ENCODE measurements around the gene ARHGDIG.

Gene ARHGDIG

DNA sequence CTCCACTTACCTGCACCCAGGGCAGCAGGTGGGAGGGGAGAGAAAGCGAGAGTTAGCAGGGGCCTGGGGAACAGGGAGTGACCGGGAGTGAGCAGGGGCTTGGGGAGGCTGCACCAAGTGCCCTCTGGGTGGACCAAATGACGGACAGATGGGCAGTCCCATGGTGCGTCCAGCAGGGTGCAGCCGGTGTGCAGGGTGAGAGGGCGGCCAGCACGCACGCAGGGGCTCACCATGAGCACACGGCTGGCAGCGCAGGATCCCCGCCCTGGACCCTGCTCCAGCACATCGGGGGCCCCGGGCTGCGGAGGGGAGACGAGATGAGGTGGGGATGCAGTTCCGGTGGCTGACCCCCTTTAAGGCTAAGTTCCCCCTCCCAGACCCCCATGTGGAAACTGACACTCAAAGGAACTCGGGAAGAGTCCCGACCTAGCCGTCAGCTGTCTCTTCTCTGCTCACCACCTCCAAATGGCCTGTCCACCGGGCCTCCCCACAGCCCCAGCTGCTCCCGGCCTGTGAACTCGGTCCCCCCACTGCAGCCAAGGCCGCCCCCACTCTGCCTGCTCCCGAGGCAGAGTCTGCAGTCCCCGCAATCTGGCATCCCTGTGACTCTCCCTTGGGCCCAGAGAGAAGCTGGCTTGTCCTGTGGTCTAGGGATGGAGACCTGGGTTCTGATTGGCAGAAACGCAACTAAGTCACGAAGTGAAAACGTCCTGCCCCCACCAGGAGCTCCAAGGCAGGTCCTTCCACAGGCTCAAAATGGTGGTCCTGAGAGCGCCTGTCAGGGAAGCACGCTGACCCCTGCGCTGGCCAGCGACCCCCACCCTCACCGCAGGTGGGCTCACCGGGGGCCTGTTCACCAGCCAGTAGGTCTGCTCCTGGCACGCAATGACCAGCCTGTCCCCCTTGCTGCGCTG lies 7.5 kb upstream of the ARHGDIG start:
- H3K9me3 ChIP-seq (ENCODE audit: insufficient read depth, low read length, severe bottlenecking) = no peaks in the 10 kb centered on the region
- no peaks in the 10 kb centered on the region for H3K36me3 ChIP-seq (ENCODE audit: insufficient read depth, low read length)
- H4K20me1 ChIP-seq (ENCODE audit: insufficient read depth, low read length) = peaks cover 4% of the 10 kb centered on the region; the same call in 1 of the 2 replicates
- no peaks in the 10 kb centered on the region for H3K4me1 ChIP-seq (ENCODE audit: insufficient read depth, low read length)
- no peaks in the 10 kb centered on the region for H3K27me3 ChIP-seq (ENCODE audit: insufficient read depth, low read length, poor library complexity)
- TF ChIP-seq, protein P1, sequence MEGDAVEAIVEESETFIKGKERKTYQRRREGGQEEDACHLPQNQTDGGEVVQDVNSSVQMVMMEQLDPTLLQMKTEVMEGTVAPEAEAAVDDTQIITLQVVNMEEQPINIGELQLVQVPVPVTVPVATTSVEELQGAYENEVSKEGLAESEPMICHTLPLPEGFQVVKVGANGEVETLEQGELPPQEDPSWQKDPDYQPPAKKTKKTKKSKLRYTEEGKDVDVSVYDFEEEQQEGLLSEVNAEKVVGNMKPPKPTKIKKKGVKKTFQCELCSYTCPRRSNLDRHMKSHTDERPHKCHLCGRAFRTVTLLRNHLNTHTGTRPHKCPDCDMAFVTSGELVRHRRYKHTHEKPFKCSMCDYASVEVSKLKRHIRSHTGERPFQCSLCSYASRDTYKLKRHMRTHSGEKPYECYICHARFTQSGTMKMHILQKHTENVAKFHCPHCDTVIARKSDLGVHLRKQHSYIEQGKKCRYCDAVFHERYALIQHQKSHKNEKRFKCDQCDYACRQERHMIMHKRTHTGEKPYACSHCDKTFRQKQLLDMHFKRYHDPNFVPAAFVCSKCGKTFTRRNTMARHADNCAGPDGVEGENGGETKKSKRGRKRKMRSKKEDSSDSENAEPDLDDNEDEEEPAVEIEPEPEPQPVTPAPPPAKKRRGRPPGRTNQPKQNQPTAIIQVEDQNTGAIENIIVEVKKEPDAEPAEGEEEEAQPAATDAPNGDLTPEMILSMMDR (IDR thresholded peaks at IDR 0.05; ENCODE audit: borderline replicate concordance, extremely low read depth, low read length, poor library complexity, severe bottlenecking) = no peak
- no peak for TF ChIP-seq EZH2 (IDR thresholded peaks at IDR 0.05; ENCODE audit: borderline replicate concordance, low read depth, low read length, severe bottlenecking)
- no peaks in the 10 kb centered on the region for H3K79me2 ChIP-seq (ENCODE audit: insufficient read depth, low read length)
- H3K4me3 ChIP-seq (ENCODE audit: low read depth in 1 of 2, low read length in 2 of 2) = no peak overlapping the region
- no peak overlapping the region for H3K9ac ChIP-seq (ENCODE audit: low read depth, low read length)
- ATAC-seq (ENCODE audit: insufficient read depth, low read depth) = no peak
- DNase-seq = no peak
- no peak overlapping the region for H3K27ac ChIP-seq (ENCODE audit: low read length)
- H2AFZ ChIP-seq (ENCODE audit: low read depth, low read length) = no peak overlapping the region
- no peak overlapping the region for H3K4me2 ChIP-seq (ENCODE audit: insufficient read depth, low read length)

DNA sequence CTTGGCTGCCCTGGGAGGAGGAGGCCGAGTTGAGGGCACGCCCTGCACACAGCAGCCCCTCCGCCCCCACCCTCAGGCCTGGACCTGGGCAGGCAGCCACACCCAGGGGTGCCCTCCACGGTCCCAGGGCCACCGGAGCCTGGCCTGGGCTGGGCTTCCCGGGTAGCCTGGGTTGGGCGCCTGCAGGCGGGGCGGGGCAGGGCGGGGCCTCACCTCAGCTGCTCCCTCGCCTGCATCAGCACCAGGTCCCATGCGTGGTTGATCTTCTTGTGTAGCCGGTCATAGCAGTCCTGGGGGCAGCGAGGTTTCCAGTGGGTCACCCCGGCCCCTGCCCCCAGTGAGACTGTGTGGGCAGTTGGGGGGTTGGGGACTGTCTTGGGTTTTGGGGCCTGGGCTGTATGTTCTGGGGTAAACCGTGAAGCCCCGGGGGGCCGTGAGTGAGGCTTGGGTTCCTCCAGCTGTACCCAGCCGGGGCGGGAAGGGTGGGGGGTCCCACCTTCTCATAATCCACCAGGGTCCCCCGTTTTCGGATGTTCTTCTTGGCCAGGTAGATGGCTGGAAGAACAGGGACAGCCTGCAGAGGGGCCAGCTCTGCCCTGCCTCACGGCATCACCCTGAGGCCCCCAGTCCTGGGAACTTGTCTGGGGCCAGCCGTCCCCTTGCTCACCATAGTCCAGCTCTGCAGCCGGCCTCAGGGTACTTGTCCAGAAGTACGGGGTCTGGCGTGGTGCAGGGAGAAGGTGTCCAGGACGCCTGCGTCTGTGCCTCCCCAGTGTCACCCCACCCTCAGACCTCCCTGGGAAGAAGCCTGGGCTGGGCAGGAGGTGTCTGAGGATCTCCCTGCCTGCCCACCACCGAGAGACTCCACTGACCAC lies 6.6 kb upstream of the ARHGDIG start:
- H3K4me1 ChIP-seq (ENCODE audit: insufficient read depth, low read length) = no peaks in the 10 kb centered on the region; the same call in 1 of the 2 replicates
- no peak for TF ChIP-seq EZH2 (IDR thresholded peaks at IDR 0.05; ENCODE audit: borderline replicate concordance, low read depth, low read length, severe bottlenecking)
- TF ChIP-seq, protein P1 (IDR thresholded peaks at IDR 0.05; ENCODE audit: borderline replicate concordance, extremely low read depth, low read length, poor library complexity, severe bottlenecking) = no peak
- H3K9ac ChIP-seq (ENCODE audit: low read depth, low read length) = no peak overlapping the region
- H3K27ac ChIP-seq (ENCODE audit: low read length) = no peak overlapping the region
- no peak for DNase-seq
- no peaks in the 10 kb centered on the region for H3K36me3 ChIP-seq (ENCODE audit: insufficient read depth, low read length)
- no peaks in the 10 kb centered on the region for H3K27me3 ChIP-seq (ENCODE audit: insufficient read depth, low read length, poor library complexity)
- ATAC-seq (ENCODE audit: insufficient read depth, low read depth) = no peak
- no peaks in the 10 kb centered on the region for H3K79me2 ChIP-seq (ENCODE audit: insufficient read depth, low read length)
- no peaks in the 10 kb centered on the region for H3K9me3 ChIP-seq (ENCODE audit: insufficient read depth, low read length, severe bottlenecking)
- H4K20me1 ChIP-seq (ENCODE audit: insufficient read depth, low read length) = peaks cover 4% of the 10 kb centered on the region; the same call in 1 of the 2 replicates
- no peak overlapping the region for H3K4me2 ChIP-seq (ENCODE audit: insufficient read depth, low read length)
- no peak overlapping the region for H3K4me3 ChIP-seq (ENCODE audit: low read depth in 1 of 2, low read length in 2 of 2)
- H2AFZ ChIP-seq (ENCODE audit: low read depth, low read length) = no peak overlapping the region

DNA sequence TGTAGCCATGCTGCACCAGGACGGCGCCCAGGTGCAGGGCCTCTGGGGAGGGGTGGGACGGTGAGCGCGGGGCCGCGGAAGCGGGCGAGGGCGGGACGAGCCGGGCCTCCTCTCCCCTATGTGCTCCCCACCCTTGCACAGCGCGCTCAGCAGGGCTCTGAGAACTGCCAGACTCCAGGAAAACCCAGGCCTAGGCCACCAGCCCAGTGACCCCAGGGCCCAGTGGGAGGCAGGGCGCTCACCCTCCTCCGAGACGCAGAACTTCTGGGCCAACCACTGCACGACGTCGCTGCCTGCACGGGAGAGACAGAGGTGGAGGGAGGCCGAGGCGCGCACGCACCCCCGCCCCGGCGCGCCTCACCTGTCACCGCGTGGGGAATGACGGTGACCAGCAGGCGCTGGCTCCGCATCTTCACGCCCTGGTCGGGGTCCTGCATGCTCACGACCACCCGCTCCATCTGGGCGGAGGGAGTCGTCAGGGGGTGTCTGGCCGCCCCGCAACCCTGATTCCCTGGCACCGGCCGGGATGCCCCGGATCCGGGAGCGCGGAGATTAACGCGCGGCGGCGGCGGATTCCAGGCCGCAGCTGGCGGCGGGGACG lies 5.2 kb upstream of the ARHGDIG start:
- no peak for ATAC-seq (ENCODE audit: insufficient read depth, low read depth)

More for the DNA sequence above, 5.2 kb upstream of the ARHGDIG start:
- no peak overlapping the region for H3K4me3 ChIP-seq (ENCODE audit: low read depth in 1 of 2, low read length in 2 of 2)
- no peak overlapping the region for H3K27ac ChIP-seq (ENCODE audit: low read length)
- no peak for DNase-seq
- H2AFZ ChIP-seq (ENCODE audit: low read depth, low read length) = no peak overlapping the region
- no peaks in the 10 kb centered on the region for H3K79me2 ChIP-seq (ENCODE audit: insufficient read depth, low read length)
- no peaks in the 10 kb centered on the region for H3K9me3 ChIP-seq (ENCODE audit: insufficient read depth, low read length, severe bottlenecking)
- TF ChIP-seq, protein P1 (IDR thresholded peaks at IDR 0.05; ENCODE audit: borderline replicate concordance, extremely low read depth, low read length, poor library complexity, severe bottlenecking) = no peak
- no peak for TF ChIP-seq EZH2 (IDR thresholded peaks at IDR 0.05; ENCODE audit: borderline replicate concordance, low read depth, low read length, severe bottlenecking)
- H3K9ac ChIP-seq (ENCODE audit: low read depth, low read length) = no peak overlapping the region
- H4K20me1 ChIP-seq (ENCODE audit: insufficient read depth, low read length) = peaks cover 4% of the 10 kb centered on the region; the same call in 1 of the 2 replicates
- no peaks in the 10 kb centered on the region for H3K36me3 ChIP-seq (ENCODE audit: insufficient read depth, low read length)
- no peaks in the 10 kb centered on the region for H3K27me3 ChIP-seq (ENCODE audit: insufficient read depth, low read length, poor library complexity)
- H3K4me2 ChIP-seq (ENCODE audit: insufficient read depth, low read length) = no peak overlapping the region
- H3K4me1 ChIP-seq (ENCODE audit: insufficient read depth, low read length) = peaks cover 3% of the 10 kb centered on the region; the same call in 1 of the 2 replicates

Measured in DND-41 (cell line).